Measurements from ENCODE around the gene CPN1.

CPN1 gene

DNA sequence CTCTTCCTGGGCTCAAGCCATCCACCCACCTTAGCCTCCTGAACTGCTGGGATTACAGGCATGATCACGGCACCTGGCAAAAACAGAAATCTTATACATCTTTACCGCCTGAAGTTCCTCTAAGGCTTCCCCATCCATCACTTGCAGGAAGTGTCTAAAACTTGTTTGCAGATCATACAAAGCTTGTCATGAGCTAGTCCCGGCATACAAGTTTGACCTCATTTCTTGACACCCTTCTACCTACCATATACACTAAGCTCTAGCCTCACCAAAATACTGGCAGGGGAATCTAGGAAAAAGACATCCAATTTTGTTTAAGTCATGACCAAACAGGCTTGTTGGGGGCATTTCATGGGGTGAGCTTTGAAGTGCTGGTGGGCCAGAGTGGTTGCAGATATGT, 86.4 kb downstream of the CPN1 start:
- no peak for DNase-seq

DNA sequence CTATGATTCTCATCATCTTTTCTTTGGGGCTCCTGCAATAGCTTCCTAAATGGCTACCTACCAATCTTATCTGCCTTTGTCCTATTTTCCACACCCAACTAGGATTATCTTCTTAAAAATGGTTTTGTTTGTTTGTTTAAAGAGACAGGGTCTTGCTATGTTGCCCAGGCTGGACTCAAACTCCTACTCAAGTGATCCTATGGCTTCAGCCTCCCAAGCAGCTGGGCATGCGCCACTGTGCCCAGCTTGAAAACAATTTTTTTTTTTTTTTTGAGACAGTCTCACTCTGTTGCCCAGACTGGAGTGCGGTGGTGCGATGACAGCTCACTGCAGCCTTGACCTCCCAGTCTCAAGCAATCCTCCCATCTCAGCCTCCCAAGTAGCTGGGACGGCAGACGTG, 86.9 kb downstream of the CPN1 start:
- DNase-seq = no peak

DNA sequence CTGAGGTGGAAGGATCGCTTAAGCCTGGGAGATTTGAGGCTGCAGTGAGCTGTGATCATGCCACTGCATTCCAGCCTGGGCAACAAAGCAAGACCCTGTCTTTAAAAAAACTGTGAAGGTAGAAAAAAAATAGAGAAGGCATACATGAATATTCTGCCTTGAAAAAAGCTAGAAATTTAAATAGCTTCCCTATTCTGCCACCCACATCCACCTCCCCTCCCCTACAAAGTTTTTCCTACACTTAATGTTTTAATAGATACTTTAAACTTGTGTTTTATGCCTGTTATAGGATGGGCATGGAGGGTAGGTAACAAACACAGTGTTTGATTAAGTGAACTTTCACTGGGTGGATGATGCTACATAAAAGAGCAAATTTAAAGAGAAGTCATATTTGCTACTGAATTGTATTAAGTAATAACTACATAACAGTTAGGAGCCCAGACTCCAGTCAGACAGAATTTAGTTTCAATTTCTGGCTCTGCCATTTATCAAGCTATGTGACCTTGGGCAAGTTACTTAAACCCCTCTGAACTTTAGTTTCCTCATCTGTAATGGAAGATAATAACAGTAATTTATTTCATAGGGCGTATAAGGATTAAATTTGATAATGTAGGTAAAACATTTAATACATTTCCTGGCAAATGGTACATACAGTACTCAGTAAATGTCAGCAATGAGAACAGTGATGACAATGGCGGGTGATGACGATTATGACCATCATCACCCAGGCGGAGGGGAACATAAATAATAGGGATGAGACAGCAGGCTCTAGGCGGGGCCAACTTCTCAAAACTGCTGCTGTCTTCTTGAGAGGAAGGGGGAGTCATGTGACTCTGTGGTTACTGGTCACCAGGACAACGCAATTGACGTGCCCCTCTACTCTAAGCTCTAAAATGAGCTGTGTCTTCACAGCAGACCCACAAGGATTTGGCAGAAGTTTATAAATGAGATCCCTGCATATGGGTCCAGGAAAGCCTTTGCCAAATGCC, 87.7 kb downstream of the CPN1 start:
- peak; percentile 88 for DNase-seq
